ENCODE measurements around the gene COMT.

GRCh38 chr22:19981961-19982920 lies 40.7 kb downstream of the COMT start:
- no peak for TF ChIP-seq POLR2A (IDR thresholded peaks at IDR 0.05)
- no peak for TF ChIP-seq CTCF (IDR thresholded peaks at IDR 0.05)
